Stimulated activated naive CD8-positive, alpha-beta T cell treated with anti-CD3 and anti-CD28 coated beads, Interleukin-15, Interleukin-2, amounts not matched to agents 100 U/mL and 50 U/mL, for 24 hours (primary cell): ENCODE results near the gene EEF1AKMT3.
"Not testable (repeated sequence)": the region's sequence is repeated elsewhere in the genome, so short reads cannot be mapped to it uniquely, and the experiment has no call there.

Experiments used
- ATAC-seq: fragments of 150-1000 bp; cut with Tn5 transposase; one replicate; pipeline ENCODE4 v1.10.0; 2021
- DNase-seq: peaks from one replicate; pipeline ENCODE4 v3.0.0; 2021

Gene EEF1AKMT3

GRCh38 chr12:57765698-57766463 lies 6.5 kb upstream of the EEF1AKMT3 start:
- DNase-seq (peak; percentile 29), ATAC-seq (peak; percentile 14)

GRCh38 chr12:57766464-57767304 lies 5.7 kb upstream of the EEF1AKMT3 start, which contains the start of gene CYP27B1:
Gene CYP27B1, minus strand, starts transcription at chr12:57767078. Its CDS starts 37 bp downstream, at chr12:57767041.
- peak; percentile 52 for DNase-seq
- ATAC-seq = peak; percentile 42

DNA sequence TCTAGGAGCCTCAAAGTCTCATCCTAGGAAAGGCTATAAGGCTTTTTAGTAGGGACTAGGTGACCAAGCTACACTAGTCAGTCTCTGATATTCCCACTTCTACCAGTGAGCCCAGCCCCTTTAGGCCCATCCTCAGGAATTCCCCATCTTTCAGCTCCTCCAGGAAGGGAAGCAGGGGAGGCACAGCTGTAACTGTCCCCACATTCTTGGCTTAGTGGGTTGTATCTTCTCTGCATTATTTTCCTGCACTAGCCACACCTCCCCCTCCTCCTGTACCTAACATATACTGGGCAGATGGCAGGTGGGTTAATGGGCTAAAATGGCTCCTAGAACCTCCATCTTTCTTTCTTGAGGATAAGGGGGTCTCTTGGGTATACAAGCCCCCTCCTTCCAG lies 5.1 kb upstream of the EEF1AKMT3 start:
- DNase-seq = no peak
- ATAC-seq = no peak

- DNase-seq (no peak), ATAC-seq (no peak)
These were observed 4.5 kb upstream of the EEF1AKMT3 start for GRCh38 chr12:57767876-57768275.

- no peak for ATAC-seq
These were observed 2.8 kb upstream of the EEF1AKMT3 start for GRCh38 chr12:57769594-57769993.

GRCh38 chr12:57770734-57771133 lies 1.7 kb upstream of the EEF1AKMT3 start:
- ATAC-seq = no peak
- no peak for DNase-seq

More at GRCh38 chr12:57769594-57769993, 2.8 kb upstream of the EEF1AKMT3 start:
- DNase-seq = no peak

DNA sequence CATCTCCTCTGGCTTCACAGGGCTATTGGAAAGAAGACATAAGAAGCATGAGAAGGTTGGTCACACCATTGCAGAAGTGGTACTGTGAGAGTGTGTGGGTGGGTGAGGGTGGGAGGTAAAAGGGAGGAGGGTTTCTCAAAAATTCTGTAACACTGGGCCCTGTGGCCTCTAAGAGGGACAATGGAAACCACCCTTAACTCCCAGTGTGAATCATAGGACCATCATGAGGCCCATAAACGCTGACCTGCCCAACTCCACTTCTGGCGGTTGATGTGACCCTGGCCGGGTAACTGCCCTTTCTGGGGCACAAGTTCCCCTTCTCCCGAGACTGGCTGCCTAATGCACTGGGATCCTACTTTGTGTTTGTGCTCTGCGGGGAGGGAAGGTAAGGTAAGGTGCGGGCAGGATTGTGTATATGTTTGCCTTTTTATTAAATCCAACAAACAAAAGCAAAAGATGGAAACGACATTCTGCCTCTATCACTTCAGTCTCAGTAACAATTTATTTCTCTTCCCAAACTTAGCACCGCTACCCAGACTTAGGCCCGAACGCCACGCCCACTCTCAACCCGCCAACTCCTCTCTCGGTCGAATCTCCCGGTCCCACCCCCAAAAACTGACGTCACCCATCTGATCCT lies 1.1 kb upstream of the EEF1AKMT3 start:
- DNase-seq = peak; percentile 93
- ATAC-seq = peak; percentile 68

GRCh38 chr12:57771873-57772428 lies 463 bp upstream of the EEF1AKMT3 start, which contains the start of gene METTL1:
Gene METTL1, minus strand, starts transcription at chr12:57772105. Its CDS starts 22 bp downstream, at chr12:57772083.
- ATAC-seq = peak; percentile 94
- peak; percentile 93 for DNase-seq

GRCh38 chr12:57774634-57775033 lies 2.2 kb downstream of the EEF1AKMT3 start:
- DNase-seq, ATAC-seq: not testable (repeated sequence)

GRCh38 chr12:57775044-57775443 lies 2.6 kb downstream of the EEF1AKMT3 start:
- DNase-seq (no peak), ATAC-seq (no peak)

DNA sequence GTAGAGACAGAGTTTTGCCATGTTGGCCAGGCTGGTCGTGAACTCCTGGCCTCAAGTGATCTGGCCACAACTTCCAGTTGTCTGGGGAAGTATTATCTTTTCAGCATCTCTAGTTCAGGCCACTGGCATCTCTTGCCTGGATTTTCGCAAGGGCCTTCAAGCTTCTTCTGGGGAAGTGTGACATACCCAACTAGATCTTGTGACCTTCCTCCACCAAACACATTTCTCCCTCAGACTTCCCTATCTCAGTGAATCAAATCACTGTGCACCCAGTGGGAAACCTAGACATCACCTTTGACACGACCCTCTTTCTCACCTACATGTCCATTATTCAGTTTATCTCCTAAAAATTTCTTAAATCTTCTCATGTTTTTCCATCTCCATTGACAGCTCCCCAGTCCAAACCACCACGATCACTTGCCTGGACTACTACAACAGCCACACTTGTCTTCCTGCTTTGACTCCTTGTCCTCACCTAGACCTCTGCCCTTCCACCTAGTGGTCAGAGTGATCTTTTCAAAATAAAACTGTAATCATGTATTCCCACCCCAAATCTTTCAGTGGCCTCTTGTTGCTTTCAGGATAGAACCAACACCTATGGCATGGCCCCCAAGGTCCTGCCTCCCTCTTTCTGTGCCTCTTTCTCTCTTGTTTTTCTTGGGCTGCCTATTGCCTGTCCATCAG lies 3.3 kb downstream of the EEF1AKMT3 start:
- ATAC-seq (no peak), DNase-seq (no peak)

GRCh38 chr12:57776247-57776587 lies 3.8 kb downstream of the EEF1AKMT3 start:
- DNase-seq (no peak), ATAC-seq (no peak)

DNA sequence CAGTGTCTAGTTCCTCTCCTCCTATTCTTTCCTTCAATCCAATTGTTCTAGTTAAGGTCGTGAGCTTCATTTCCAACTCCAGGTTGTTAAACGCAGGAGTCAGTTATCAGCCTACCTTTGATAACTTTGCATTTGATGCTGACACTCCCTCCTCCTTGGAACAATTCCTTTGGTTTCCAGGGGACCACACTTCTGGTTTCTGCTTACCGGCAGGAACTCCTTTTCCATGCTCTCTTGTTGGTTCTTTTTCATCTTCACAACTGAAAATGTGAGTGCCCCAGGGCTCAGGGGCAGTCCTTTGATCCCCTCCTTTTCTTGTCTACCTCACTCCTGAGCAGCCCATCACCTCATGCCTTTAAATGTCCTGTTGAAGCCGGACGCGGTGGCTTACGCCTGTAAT lies 5.0 kb downstream of the EEF1AKMT3 start:
- ATAC-seq (no peak), DNase-seq (no peak)

DNA sequence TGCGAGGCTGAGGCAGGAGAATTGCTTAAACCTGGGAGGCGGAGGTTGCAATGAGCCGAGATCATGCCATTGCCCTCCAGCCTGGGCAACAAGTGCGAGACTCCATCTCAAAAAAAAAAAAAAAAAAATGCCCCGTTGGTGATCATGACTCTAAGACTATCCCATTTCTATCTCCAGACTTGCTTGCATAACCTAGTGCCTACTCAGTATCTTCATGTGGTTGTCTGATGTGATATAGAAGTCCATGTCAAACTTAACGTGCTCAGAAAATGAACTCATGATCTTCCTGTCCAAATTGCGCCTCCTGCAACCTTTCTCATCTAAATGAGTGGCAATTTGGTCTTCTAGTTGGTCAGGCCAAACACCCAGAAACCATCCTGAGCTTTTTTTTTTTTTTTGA lies 5.5 kb downstream of the EEF1AKMT3 start:
- no peak for DNase-seq
- no peak for ATAC-seq

GRCh38 chr12:57779736-57780135 lies 7.3 kb downstream of the EEF1AKMT3 start:
- ATAC-seq (no peak), DNase-seq (no peak)

GRCh38 chr12:57780284-57780897 lies 8.0 kb downstream of the EEF1AKMT3 start:
- ATAC-seq (no peak), DNase-seq (no peak)

DNA sequence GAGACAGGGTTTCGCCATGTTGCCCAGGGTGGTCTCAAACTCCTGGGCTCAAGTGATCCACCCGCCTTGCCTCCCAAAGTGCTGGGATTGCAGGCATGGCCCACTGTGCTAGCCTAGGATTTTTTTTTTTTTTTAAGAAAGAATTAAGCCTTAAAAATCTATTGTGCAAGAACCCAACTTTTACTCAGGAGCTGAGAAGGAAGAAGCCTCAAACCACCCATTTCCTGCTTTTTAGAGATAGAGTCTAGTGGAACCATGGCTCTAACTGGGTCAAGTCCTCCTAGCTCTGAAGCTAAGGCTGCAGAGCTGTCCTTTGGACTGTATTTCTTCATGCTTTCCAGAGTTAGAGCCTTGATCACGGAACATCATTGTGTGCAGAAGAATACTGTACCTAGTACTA lies 8.8 kb downstream of the EEF1AKMT3 start:
- DNase-seq = no peak

GRCh38 chr12:57781801-57782200 lies 9.4 kb downstream of the EEF1AKMT3 start:
- no peak for DNase-seq
- no peak for ATAC-seq

More for the DNA sequence above, 8.8 kb downstream of the EEF1AKMT3 start:
- no peak for ATAC-seq

DNA sequence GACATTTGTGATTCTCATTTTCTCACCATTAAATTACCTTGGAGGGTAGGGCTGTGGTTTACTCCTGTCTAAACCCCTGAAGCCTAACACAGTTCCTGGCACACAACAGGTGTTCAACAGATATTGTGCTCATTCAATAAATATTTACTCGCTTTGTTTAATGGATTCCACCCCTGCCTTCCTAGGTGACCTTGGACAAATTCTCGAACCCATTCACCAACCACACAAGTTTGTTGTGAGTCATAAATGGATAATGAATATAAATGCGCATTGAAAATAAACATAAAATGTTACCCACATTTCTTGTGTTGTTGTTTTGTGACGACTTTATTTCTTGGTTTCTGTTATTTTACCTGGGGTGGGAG lies 9.8 kb downstream of the EEF1AKMT3 start:
- ATAC-seq = no peak
- DNase-seq = no peak

GRCh38 chr12:57782608-57783465 lies 10.4 kb downstream of the EEF1AKMT3 start, which contains the start of gene TSFM:
Gene TSFM, plus strand, starts transcription at chr12:57782787. Its CDS starts 15 bp downstream, at chr12:57782802.
- DNase-seq = peak; percentile 99
- peak; percentile 87 for ATAC-seq
